Measurements from ENCODE around the gene DACH1. TPM values are rescaled to one million over a fixed set of nuclear protein-coding genes. Genes with fewer than 3 reads are reported as not detected.

Gene DACH1
- total RNA-seq, 4 donors from 2014 or later: 1.5 to 17.3 (median 3.3) TPM

GRCh38 chr13:71817335-71817734 lies 49.7 kb downstream of the DACH1 start:
- in situ Hi-C loops (cut with MboI; ENCODE audit: low pct_ligation_motif_present in 1 of 4, low pct_unique_long_range_greater_than_20kb in 1 of 4, low sequenced_read_pairs in 3 of 4) (no loop called here), intact Hi-C loops (cut with DNase I; ENCODE audit: low total_unique reads) (no loop called here)
- H3K9me3 ChIP-seq: no peaks in the 10 kb centered on the region
- 96% methylated on average over 1 of the region's 1 CpG; no CpG with 5 or more reads in 1 of the 2 donors for WGBS, 2 donors (ENCODE audit: low coverage in 1 of 2)
- H3K4me3 ChIP-seq: no peak overlapping the region
- H3K4me1 ChIP-seq: no peaks in the 10 kb centered on the region
- TF ChIP-seq POLR2AphosphoS5 (IDR thresholded peaks at IDR 0.05): no peak
- TF ChIP-seq EP300 (IDR thresholded peaks at IDR 0.05; ENCODE audit: low read depth): no peak
- TF ChIP-seq, protein P1, sequence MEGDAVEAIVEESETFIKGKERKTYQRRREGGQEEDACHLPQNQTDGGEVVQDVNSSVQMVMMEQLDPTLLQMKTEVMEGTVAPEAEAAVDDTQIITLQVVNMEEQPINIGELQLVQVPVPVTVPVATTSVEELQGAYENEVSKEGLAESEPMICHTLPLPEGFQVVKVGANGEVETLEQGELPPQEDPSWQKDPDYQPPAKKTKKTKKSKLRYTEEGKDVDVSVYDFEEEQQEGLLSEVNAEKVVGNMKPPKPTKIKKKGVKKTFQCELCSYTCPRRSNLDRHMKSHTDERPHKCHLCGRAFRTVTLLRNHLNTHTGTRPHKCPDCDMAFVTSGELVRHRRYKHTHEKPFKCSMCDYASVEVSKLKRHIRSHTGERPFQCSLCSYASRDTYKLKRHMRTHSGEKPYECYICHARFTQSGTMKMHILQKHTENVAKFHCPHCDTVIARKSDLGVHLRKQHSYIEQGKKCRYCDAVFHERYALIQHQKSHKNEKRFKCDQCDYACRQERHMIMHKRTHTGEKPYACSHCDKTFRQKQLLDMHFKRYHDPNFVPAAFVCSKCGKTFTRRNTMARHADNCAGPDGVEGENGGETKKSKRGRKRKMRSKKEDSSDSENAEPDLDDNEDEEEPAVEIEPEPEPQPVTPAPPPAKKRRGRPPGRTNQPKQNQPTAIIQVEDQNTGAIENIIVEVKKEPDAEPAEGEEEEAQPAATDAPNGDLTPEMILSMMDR (IDR thresholded peaks at IDR 0.05): no peak
- TF ChIP-seq POLR2A (IDR thresholded peaks at IDR 0.05): no peak
- no peak for DNase-seq
- H3K27ac ChIP-seq: no peak overlapping the region
- H3K27me3 ChIP-seq: no peaks in the 10 kb centered on the region
- H3K36me3 ChIP-seq: no peaks in the 10 kb centered on the region

- H3K36me3 ChIP-seq: no peaks in the 10 kb centered on the region
- DNase-seq: no peak
- H3K27me3 ChIP-seq: no peaks in the 10 kb centered on the region
- no peak for TF ChIP-seq EP300 (IDR thresholded peaks at IDR 0.05; ENCODE audit: low read depth)
- no peak for TF ChIP-seq POLR2A (IDR thresholded peaks at IDR 0.05)
- TF ChIP-seq POLR2AphosphoS5 (IDR thresholded peaks at IDR 0.05): no peak
- TF ChIP-seq, protein P1 (IDR thresholded peaks at IDR 0.05): no peak
- no peaks in the 10 kb centered on the region for H3K4me1 ChIP-seq
- in situ Hi-C loops (cut with MboI; ENCODE audit: low pct_ligation_motif_present in 1 of 4, low pct_unique_long_range_greater_than_20kb in 1 of 4, low sequenced_read_pairs in 3 of 4): no loop called here
- intact Hi-C loops (cut with DNase I; ENCODE audit: low total_unique reads): no loop called here
- no peak overlapping the region for H3K4me3 ChIP-seq
- no peak overlapping the region for H3K27ac ChIP-seq
- 41 to 44% methylated on average over 3 to 4 of the region's 4 CpGs for WGBS, 2 donors (ENCODE audit: low coverage in 1 of 2)
- H3K9me3 ChIP-seq: no peaks in the 10 kb centered on the region
Measured at GRCh38 chr13:71814806-71815360, 52.1 kb downstream of the DACH1 start.

- in situ Hi-C loops (cut with MboI; ENCODE audit: low pct_ligation_motif_present in 1 of 4, low pct_unique_long_range_greater_than_20kb in 1 of 4, low sequenced_read_pairs in 3 of 4) (no loop called here), intact Hi-C loops (cut with DNase I; ENCODE audit: low total_unique reads) (no loop called here)
- Histone ChIP-seq H3K9me3 (no peaks in the 10 kb centered on the region), H3K27me3 (no peaks in the 10 kb centered on the region), H3K36me3 (no peaks in the 10 kb centered on the region), H3K27ac (no peak overlapping the region), H3K4me3 (no peak overlapping the region), H3K4me1 (no peaks in the 10 kb centered on the region)
- whole genome bisulfite sequencing, 2 donors (ENCODE audit: low coverage in 1 of 2): 86 to 89% methylated on average over 2 of the region's 2 CpGs
- no peak for DNase-seq
- TF ChIP-seq POLR2AphosphoS5 (IDR thresholded peaks at IDR 0.05): no peak
- TF ChIP-seq, protein P1 (IDR thresholded peaks at IDR 0.05): no peak
- TF ChIP-seq EP300 (IDR thresholded peaks at IDR 0.05; ENCODE audit: low read depth): no peak
- no peak for TF ChIP-seq POLR2A (IDR thresholded peaks at IDR 0.05)
Measured at GRCh38 chr13:71813187-71813586, 53.8 kb downstream of the DACH1 start.

DNA sequence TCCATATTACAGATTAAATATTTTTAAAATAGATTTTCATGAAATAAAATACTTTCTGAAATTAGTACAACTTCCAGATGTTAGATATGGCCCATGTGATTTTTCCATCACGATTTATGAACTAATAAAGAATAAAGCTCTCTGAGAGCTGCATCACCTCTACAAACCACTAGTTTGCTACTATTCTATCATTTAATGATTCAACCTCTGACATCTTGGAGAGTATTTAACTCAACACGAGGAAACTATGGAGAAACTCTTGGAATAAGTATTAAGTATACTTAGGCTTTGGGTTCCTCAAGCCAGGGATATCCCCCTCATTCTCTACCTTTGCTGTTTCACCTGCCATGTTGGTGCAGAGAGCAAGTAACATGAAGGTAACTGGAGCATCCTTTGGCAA lies 55.7 kb downstream of the DACH1 start:
- in situ Hi-C loops (cut with MboI; ENCODE audit: low pct_ligation_motif_present in 1 of 4, low pct_unique_long_range_greater_than_20kb in 1 of 4, low sequenced_read_pairs in 3 of 4) (no loop called here), intact Hi-C loops (cut with DNase I; ENCODE audit: low total_unique reads) (no loop called here)

DNA sequence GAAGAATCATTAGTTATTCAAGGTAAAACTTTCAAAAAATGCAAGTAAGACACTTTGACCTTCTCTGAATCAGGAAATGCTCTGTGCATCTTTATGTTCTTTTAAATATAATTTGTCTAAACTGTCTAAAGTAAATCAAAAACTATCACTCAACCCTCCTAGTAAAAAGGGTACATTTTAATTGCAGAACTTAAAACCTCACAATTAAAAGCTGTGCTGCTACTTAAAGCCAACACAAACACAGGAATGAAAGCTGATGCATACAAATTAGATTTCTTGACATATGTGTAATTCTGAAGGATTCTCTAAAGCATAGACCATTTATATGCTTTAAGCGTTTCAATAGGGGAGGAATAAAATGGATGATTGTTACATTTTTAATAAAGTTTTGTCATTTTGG lies 58.3 kb downstream of the DACH1 start:
- Histone ChIP-seq H3K4me3 (no peak overlapping the region), H3K36me3 (no peaks in the 10 kb centered on the region), H3K27me3 (no peaks in the 10 kb centered on the region), H3K9me3 (no peaks in the 10 kb centered on the region), H3K27ac (no peak overlapping the region), H3K4me1 (no peaks in the 10 kb centered on the region)
- DNase-seq: no peak
- 85 to 100% methylated on average over 1 of the region's 1 CpG for WGBS, 2 donors (ENCODE audit: low coverage in 1 of 2)
- TF ChIP-seq POLR2AphosphoS5 (IDR thresholded peaks at IDR 0.05) (no peak), POLR2A (IDR thresholded peaks at IDR 0.05) (no peak), EP300 (IDR thresholded peaks at IDR 0.05; ENCODE audit: low read depth) (no peak)
- TF ChIP-seq, protein P1 (IDR thresholded peaks at IDR 0.05): no peak
- intact Hi-C loops (cut with DNase I; ENCODE audit: low total_unique reads): no loop called here
- in situ Hi-C loops (cut with MboI; ENCODE audit: low pct_ligation_motif_present in 1 of 4, low pct_unique_long_range_greater_than_20kb in 1 of 4, low sequenced_read_pairs in 3 of 4): no loop called here

More for the DNA sequence above, 55.7 kb downstream of the DACH1 start:
- no peaks in the 10 kb centered on the region for H3K36me3 ChIP-seq
- no peak for TF ChIP-seq POLR2A (IDR thresholded peaks at IDR 0.05)
- 62 to 78% methylated on average over 2 of the region's 2 CpGs for WGBS, 2 donors (ENCODE audit: low coverage in 1 of 2)
- H3K4me3 ChIP-seq: no peak overlapping the region
- no peaks in the 10 kb centered on the region for H3K27me3 ChIP-seq
- no peaks in the 10 kb centered on the region for H3K4me1 ChIP-seq
- H3K9me3 ChIP-seq: no peaks in the 10 kb centered on the region
- no peak overlapping the region for H3K27ac ChIP-seq
- no peak for DNase-seq
